ENCODE results near the gene RBM23. TPM values are rescaled to one million over a fixed set of nuclear protein-coding genes. Genes with fewer than 3 reads are reported as not detected.
"Not testable (repeated sequence)": the region's sequence is repeated elsewhere in the genome, so short reads cannot be mapped to it uniquely, and the experiment has no call there.

RBM23 gene
- total RNA-seq, 2 donors from 2014 or later, result 52.0 to 68.6 TPM

DNA sequence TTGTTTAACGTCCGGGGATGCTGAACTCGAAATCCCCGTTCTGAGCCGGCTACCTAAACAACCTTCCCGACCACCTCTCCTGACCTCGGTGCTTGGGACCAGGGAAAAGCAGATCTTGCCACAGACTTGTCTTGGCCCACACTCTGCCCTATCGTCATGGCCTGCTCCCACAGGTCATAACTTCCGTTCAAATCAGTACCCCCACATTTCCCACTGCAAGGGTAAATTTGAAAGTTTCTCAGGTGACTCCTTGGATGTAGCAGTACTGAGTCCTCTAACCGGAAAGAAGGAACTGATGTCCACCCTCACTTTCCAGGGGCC is 612 bp upstream of the RBM23 start:
- peak overlapping the region; percentile 100 for H3K27ac Mint-ChIP-seq
- H3K27me3 Mint-ChIP-seq (ENCODE audit: insufficient read depth), result no peaks in the 10 kb centered on the region
- Histone ChIP-seq H3K4me3 (ENCODE audit: low read length) (peak overlapping the region; percentile 76), H3K27ac (ENCODE audit: low read depth, low read length) (peak overlapping the region; percentile 39), H3K4me1 (ENCODE audit: control insufficient read depth, insufficient read depth, low read length) (peaks cover 7% of the 10 kb centered on the region), H3K9ac (ENCODE audit: extremely low read depth, low read length, poor library complexity, severe bottlenecking) (peak overlapping the region; percentile 15), H3K36me3 (ENCODE audit: control insufficient read depth, insufficient read depth, low read length) (peaks cover 58% of the 10 kb centered on the region), H3K27me3 (ENCODE audit: control insufficient read depth, insufficient read depth, low read length, poor library complexity, severe bottlenecking) (no peaks in the 10 kb centered on the region), H3K9me3 (ENCODE audit: control insufficient read depth, low read length) (no peaks in the 10 kb centered on the region)
- no peak for DNase-seq
- H3K4me1 Mint-ChIP-seq, result peaks cover 19% of the 10 kb centered on the region
- TF ChIP-seq, protein P1, sequence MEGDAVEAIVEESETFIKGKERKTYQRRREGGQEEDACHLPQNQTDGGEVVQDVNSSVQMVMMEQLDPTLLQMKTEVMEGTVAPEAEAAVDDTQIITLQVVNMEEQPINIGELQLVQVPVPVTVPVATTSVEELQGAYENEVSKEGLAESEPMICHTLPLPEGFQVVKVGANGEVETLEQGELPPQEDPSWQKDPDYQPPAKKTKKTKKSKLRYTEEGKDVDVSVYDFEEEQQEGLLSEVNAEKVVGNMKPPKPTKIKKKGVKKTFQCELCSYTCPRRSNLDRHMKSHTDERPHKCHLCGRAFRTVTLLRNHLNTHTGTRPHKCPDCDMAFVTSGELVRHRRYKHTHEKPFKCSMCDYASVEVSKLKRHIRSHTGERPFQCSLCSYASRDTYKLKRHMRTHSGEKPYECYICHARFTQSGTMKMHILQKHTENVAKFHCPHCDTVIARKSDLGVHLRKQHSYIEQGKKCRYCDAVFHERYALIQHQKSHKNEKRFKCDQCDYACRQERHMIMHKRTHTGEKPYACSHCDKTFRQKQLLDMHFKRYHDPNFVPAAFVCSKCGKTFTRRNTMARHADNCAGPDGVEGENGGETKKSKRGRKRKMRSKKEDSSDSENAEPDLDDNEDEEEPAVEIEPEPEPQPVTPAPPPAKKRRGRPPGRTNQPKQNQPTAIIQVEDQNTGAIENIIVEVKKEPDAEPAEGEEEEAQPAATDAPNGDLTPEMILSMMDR (conservative IDR thresholded peaks at IDR 0.05), result no peak
- peaks cover 60% of the 10 kb centered on the region for H3K36me3 Mint-ChIP-seq (ENCODE audit: low read depth)
- peak overlapping the region; percentile 94 for H3K4me3 Mint-ChIP-seq
- H3K9me3 Mint-ChIP-seq, result no peaks in the 10 kb centered on the region
- 24 to 29% methylated on average over 10 of the region's 10 CpGs for WGBS, 2 experiments (ENCODE audit: insufficient coverage in 1 of 2, insufficient read length in 1 of 2)

DNA sequence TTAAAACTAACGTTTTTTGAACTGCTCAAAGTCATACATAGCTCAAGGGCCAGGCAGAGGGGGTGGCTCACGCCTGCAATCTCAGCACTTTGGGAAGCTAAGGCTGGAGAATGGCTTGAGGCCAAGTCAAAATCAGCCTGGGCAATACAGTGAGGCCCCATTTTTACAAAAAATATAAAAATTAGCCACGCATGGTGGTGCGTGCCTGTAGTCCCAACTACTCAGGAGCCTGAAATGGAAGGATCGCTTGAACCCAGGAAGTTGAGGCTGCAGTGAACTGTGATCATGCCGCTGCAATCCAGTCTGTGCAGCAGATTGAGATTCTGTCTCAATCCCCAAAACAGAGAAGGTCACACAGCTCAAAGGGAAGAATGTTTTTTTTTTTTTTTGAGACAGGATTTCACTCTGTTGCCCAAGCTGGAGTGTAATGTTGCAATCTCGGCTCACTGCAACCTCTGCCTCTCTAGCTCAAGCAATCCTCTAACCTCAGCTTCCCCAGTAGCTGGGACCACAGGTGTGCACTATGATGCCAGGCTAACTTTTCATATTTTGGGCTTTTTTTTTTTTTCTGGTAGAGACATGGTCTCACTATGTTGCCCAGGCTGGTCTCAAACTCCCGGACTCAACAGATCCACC is 2.9 kb downstream of the RBM23 start:
- Mint-ChIP-seq H3K4me3 (no peak overlapping the region), H3K36me3 (ENCODE audit: low read depth) (peaks cover 47% of the 10 kb centered on the region), H3K9me3 (no peaks in the 10 kb centered on the region), H3K4me1 (peaks cover 19% of the 10 kb centered on the region), H3K27me3 (ENCODE audit: insufficient read depth) (no peaks in the 10 kb centered on the region), H3K27ac (no peak overlapping the region)
- 89 to 95% methylated on average over 6 to 8 of the region's 8 CpGs for WGBS, 2 experiments (ENCODE audit: insufficient coverage in 1 of 2, insufficient read length in 1 of 2)
- no peaks in the 10 kb centered on the region for H3K9me3 ChIP-seq (ENCODE audit: control insufficient read depth, low read length)
- TF ChIP-seq, protein P1 (conservative IDR thresholded peaks at IDR 0.05), result no peak
- H3K4me1 ChIP-seq (ENCODE audit: control insufficient read depth, insufficient read depth, low read length), result peaks cover 7% of the 10 kb centered on the region
- H3K36me3 ChIP-seq (ENCODE audit: control insufficient read depth, insufficient read depth, low read length), result peaks cover 28% of the 10 kb centered on the region
- no peak for DNase-seq
- H3K27me3 ChIP-seq (ENCODE audit: control insufficient read depth, insufficient read depth, low read length, poor library complexity, severe bottlenecking), result no peaks in the 10 kb centered on the region
- no peak overlapping the region for H3K9ac ChIP-seq (ENCODE audit: extremely low read depth, low read length, poor library complexity, severe bottlenecking)
- no peak overlapping the region for H3K27ac ChIP-seq (ENCODE audit: low read depth, low read length)
- H3K4me3 ChIP-seq (ENCODE audit: low read length), result no peak overlapping the region

DNA sequence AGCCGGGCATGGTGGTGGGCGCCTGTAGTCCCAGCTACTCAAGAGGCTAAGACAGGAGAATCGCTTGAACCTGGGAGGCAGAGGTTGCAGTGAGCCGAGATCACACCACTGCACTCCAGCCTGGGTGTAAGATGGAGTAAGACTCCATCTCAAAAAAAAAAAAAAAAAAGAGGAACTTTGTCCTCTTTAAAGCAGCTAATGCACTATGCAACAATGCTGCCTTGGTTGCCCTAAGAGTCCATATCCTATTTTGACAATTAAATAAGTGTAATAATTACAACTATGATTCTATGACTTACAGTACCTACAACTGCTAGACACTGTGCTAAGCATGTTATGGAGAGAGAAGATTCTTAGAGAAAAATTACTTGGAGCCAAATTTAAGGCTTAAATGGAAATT is 4.1 kb downstream of the RBM23 start:
- H3K27me3 Mint-ChIP-seq (ENCODE audit: insufficient read depth); H3K27ac Mint-ChIP-seq; DNase-seq; H3K4me3 ChIP-seq (ENCODE audit: low read length); H3K4me1 ChIP-seq (ENCODE audit: control insufficient read depth, insufficient read depth, low read length); H3K9ac ChIP-seq (ENCODE audit: extremely low read depth, low read length, poor library complexity, severe bottlenecking); H3K9me3 ChIP-seq (ENCODE audit: control insufficient read depth, low read length); H3K27ac ChIP-seq (ENCODE audit: low read depth, low read length); H3K4me3 Mint-ChIP-seq; H3K9me3 Mint-ChIP-seq; H3K27me3 ChIP-seq (ENCODE audit: control insufficient read depth, insufficient read depth, low read length, poor library complexity, severe bottlenecking): not testable (repeated sequence)
- Mint-ChIP-seq H3K36me3 (ENCODE audit: low read depth) (peaks cover 39% of the 10 kb centered on the region), H3K4me1 (peaks cover 13% of the 10 kb centered on the region)
- WGBS, 2 experiments (ENCODE audit: insufficient coverage in 1 of 2, insufficient read length in 1 of 2), result 92 to 97% methylated on average over 4 of the region's 4 CpGs
- H3K36me3 ChIP-seq (ENCODE audit: control insufficient read depth, insufficient read depth, low read length), result peaks cover 21% of the 10 kb centered on the region

DNA sequence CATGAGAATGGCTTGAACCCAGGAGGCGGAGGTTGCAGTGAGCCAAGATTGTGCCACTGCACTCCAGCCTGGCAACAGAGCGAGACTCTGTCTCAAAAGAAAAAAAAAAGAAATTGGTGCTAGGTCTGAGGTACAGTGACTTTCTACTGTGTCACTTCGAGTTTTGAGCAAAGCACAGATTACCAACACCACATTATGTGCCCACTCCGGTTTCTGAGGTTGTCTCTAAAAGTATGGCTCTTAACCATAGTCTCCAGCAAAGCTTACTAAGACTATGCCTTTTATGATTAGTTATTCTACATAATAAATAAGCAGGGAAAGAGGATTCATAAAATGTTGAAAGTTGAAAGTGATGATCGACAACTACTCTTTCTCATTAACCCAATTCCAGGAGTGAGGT is 8.0 kb downstream of the RBM23 start:
- Histone ChIP-seq H3K9me3 (ENCODE audit: control insufficient read depth, low read length) (no peaks in the 10 kb centered on the region), H3K4me1 (ENCODE audit: control insufficient read depth, insufficient read depth, low read length) (no peaks in the 10 kb centered on the region), H3K27me3 (ENCODE audit: control insufficient read depth, insufficient read depth, low read length, poor library complexity, severe bottlenecking) (no peaks in the 10 kb centered on the region), H3K4me3 (ENCODE audit: low read length) (no peak overlapping the region), H3K9ac (ENCODE audit: extremely low read depth, low read length, poor library complexity, severe bottlenecking) (no peak overlapping the region), H3K36me3 (ENCODE audit: control insufficient read depth, insufficient read depth, low read length) (peaks cover 47% of the 10 kb centered on the region), H3K27ac (ENCODE audit: low read depth, low read length) (no peak overlapping the region)
- TF ChIP-seq, protein P1 (conservative IDR thresholded peaks at IDR 0.05), result no peak
- no peak overlapping the region for H3K27ac Mint-ChIP-seq
- no peak for DNase-seq
- no peaks in the 10 kb centered on the region for H3K4me1 Mint-ChIP-seq
- H3K4me3 Mint-ChIP-seq, result no peak overlapping the region
- no peaks in the 10 kb centered on the region for H3K27me3 Mint-ChIP-seq (ENCODE audit: insufficient read depth)
- 91 to 95% methylated on average over 2 to 5 of the region's 5 CpGs for WGBS, 2 experiments (ENCODE audit: insufficient coverage in 1 of 2, insufficient read length in 1 of 2)
- H3K9me3 Mint-ChIP-seq, result no peaks in the 10 kb centered on the region
- H3K36me3 Mint-ChIP-seq (ENCODE audit: low read depth), result peaks cover 46% of the 10 kb centered on the region

Data from endodermal cell (in vitro differentiated cells).